Measurements from ENCODE around the gene IFNB1.

The IFNB1 gene

GRCh38 chr9:21097817-21098216 lies 20.1 kb upstream of the IFNB1 start:
- Histone ChIP-seq H2BK15ac (ENCODE audit: low read depth, poor library complexity, severe bottlenecking) (no peak overlapping the region), H3K4me3 (ENCODE audit: insufficient read depth in 1 of 2, low read depth in 1 of 2, low read length in 2 of 2) (no peak overlapping the region), H3K9me3 (ENCODE audit: control insufficient read depth, low read length) (no peaks in the 10 kb centered on the region), H2BK120ac (ENCODE audit: low read depth, low read length) (no peak overlapping the region), H3K36me3 (ENCODE audit: control insufficient read depth in 1 of 2, insufficient read depth in 2 of 2, low read depth in 1 of 2, low read length in 2 of 2) (no peaks in the 10 kb centered on the region), H2BK5ac (ENCODE audit: low read depth, low read length, poor library complexity, severe bottlenecking) (no peak overlapping the region), H2AFZ (ENCODE audit: low read depth, low read length) (no peak overlapping the region), H3K23ac (ENCODE audit: low read length in 2 of 2) (no peak overlapping the region), H3K4me2 (ENCODE audit: low read length, poor library complexity, severe bottlenecking) (no peak overlapping the region), H3K9ac (ENCODE audit: low read length) (no peak overlapping the region), H4K91ac (ENCODE audit: low read length) (no peak overlapping the region), H3K4ac (ENCODE audit: low read depth in 1 of 2, low read length in 2 of 2) (no peak overlapping the region), H3K4me1 (ENCODE audit: control insufficient read depth, insufficient read depth, low read depth, low read length) (no peaks in the 10 kb centered on the region), H3K18ac (ENCODE audit: low read depth in 1 of 2, low read length in 2 of 2) (no peak overlapping the region), H3K14ac (ENCODE audit: low read length in 2 of 2) (no peak overlapping the region), H3K27me3 (ENCODE audit: control insufficient read depth in 1 of 2, insufficient read depth in 1 of 2, low read length in 2 of 2) (no peaks in the 10 kb centered on the region), H3K79me1 (replicated peaks; ENCODE audit: low read length, poor library complexity, severe bottlenecking) (no peaks in the 10 kb centered on the region), H3K27ac (ENCODE audit: low read length, poor library complexity, severe bottlenecking) (no peak overlapping the region), H2BK12ac (ENCODE audit: low read length in 2 of 2) (no peak overlapping the region), H4K8ac (ENCODE audit: low read length) (no peak overlapping the region), H2AK5ac (ENCODE audit: low read length, severe bottlenecking) (no peak overlapping the region)
- WGBS: no CpG with 5 or more reads among the region's 2 CpGs
- no peak for DNase-seq

GRCh38 chr9:21096901-21097255 lies 19.1 kb upstream of the IFNB1 start:
- Histone ChIP-seq H3K9ac (ENCODE audit: low read length) (peak overlapping the region; percentile 76), H3K4me3 (ENCODE audit: insufficient read depth in 1 of 2, low read depth in 1 of 2, low read length in 2 of 2) (peak overlapping the region in 1 of 2 experiments; percentile 69), H3K9me3 (ENCODE audit: control insufficient read depth, low read length) (no peaks in the 10 kb centered on the region), H3K14ac (ENCODE audit: low read length in 2 of 2) (no peak overlapping the region), H4K8ac (ENCODE audit: low read length) (no peak overlapping the region), H3K18ac (ENCODE audit: low read depth in 1 of 2, low read length in 2 of 2) (peak overlapping the region in 1 of 2 experiments; percentile 81), H3K23ac (ENCODE audit: low read length in 2 of 2) (no peak overlapping the region), H3K27me3 (ENCODE audit: control insufficient read depth in 1 of 2, insufficient read depth in 1 of 2, low read length in 2 of 2) (no peaks in the 10 kb centered on the region), H2BK5ac (ENCODE audit: low read depth, low read length, poor library complexity, severe bottlenecking) (no peak overlapping the region), H3K4ac (ENCODE audit: low read depth in 1 of 2, low read length in 2 of 2) (no peak overlapping the region), H4K91ac (ENCODE audit: low read length) (no peak overlapping the region), H3K36me3 (ENCODE audit: control insufficient read depth in 1 of 2, insufficient read depth in 2 of 2, low read depth in 1 of 2, low read length in 2 of 2) (no peaks in the 10 kb centered on the region), H3K27ac (ENCODE audit: low read length, poor library complexity, severe bottlenecking) (no peak overlapping the region), H3K4me1 (ENCODE audit: control insufficient read depth, insufficient read depth, low read depth, low read length) (no peaks in the 10 kb centered on the region), H3K4me2 (ENCODE audit: low read length, poor library complexity, severe bottlenecking) (no peak overlapping the region), H2AFZ (ENCODE audit: low read depth, low read length) (no peak overlapping the region), H2AK5ac (ENCODE audit: low read length, severe bottlenecking) (no peak overlapping the region), H2BK120ac (ENCODE audit: low read depth, low read length) (no peak overlapping the region), H2BK12ac (ENCODE audit: low read length in 2 of 2) (no peak overlapping the region), H2BK15ac (ENCODE audit: low read depth, poor library complexity, severe bottlenecking) (no peak overlapping the region), H3K79me1 (replicated peaks; ENCODE audit: low read length, poor library complexity, severe bottlenecking) (no peaks in the 10 kb centered on the region)
- 58% methylated on average over 2 of the region's 2 CpGs for WGBS
- no peak for DNase-seq

- Histone ChIP-seq H3K27me3 (ENCODE audit: control insufficient read depth in 1 of 2, insufficient read depth in 1 of 2, low read length in 2 of 2) (no peaks in the 10 kb centered on the region), H3K23ac (ENCODE audit: low read length in 2 of 2) (no peak overlapping the region), H3K79me1 (replicated peaks; ENCODE audit: low read length, poor library complexity, severe bottlenecking) (no peaks in the 10 kb centered on the region), H4K8ac (ENCODE audit: low read length) (no peak overlapping the region), H2BK120ac (ENCODE audit: low read depth, low read length) (no peak overlapping the region), H3K14ac (ENCODE audit: low read length in 2 of 2) (no peak overlapping the region), H2BK5ac (ENCODE audit: low read depth, low read length, poor library complexity, severe bottlenecking) (no peak overlapping the region), H3K36me3 (ENCODE audit: control insufficient read depth in 1 of 2, insufficient read depth in 2 of 2, low read depth in 1 of 2, low read length in 2 of 2) (no peaks in the 10 kb centered on the region), H2BK15ac (ENCODE audit: low read depth, poor library complexity, severe bottlenecking) (no peak overlapping the region), H3K18ac (ENCODE audit: low read depth in 1 of 2, low read length in 2 of 2) (peak overlapping the region; percentile 34 to 81), H3K4me2 (ENCODE audit: low read length, poor library complexity, severe bottlenecking) (no peak overlapping the region), H3K27ac (ENCODE audit: low read length, poor library complexity, severe bottlenecking) (no peak overlapping the region), H3K4me3 (ENCODE audit: insufficient read depth in 1 of 2, low read depth in 1 of 2, low read length in 2 of 2) (peak overlapping the region in 1 of 2 experiments; percentile 69), H2AFZ (ENCODE audit: low read depth, low read length) (no peak overlapping the region), H3K4ac (ENCODE audit: low read depth in 1 of 2, low read length in 2 of 2) (no peak overlapping the region), H2BK12ac (ENCODE audit: low read length in 2 of 2) (no peak overlapping the region), H3K9me3 (ENCODE audit: control insufficient read depth, low read length) (no peaks in the 10 kb centered on the region), H4K91ac (ENCODE audit: low read length) (no peak overlapping the region), H3K9ac (ENCODE audit: low read length) (peak overlapping the region; percentile 76), H3K4me1 (ENCODE audit: control insufficient read depth, insufficient read depth, low read depth, low read length) (no peaks in the 10 kb centered on the region), H2AK5ac (ENCODE audit: low read length, severe bottlenecking) (no peak overlapping the region)
- DNase-seq: peak; percentile 78
- 63% methylated on average over 6 of the region's 6 CpGs for WGBS
Measured at GRCh38 chr9:21096172-21096900, 18.6 kb upstream of the IFNB1 start.

- Histone ChIP-seq H3K36me3 (ENCODE audit: control insufficient read depth in 1 of 2, insufficient read depth in 2 of 2, low read depth in 1 of 2, low read length in 2 of 2) (no peaks in the 10 kb centered on the region), H3K4ac (ENCODE audit: low read depth in 1 of 2, low read length in 2 of 2) (no peak overlapping the region), H2AK5ac (ENCODE audit: low read length, severe bottlenecking) (no peak overlapping the region)
Measured at GRCh38 chr9:21095561-21095960, 17.8 kb upstream of the IFNB1 start.

More at GRCh38 chr9:21095561-21095960, 17.8 kb upstream of the IFNB1 start:
- Histone ChIP-seq H2BK5ac (ENCODE audit: low read depth, low read length, poor library complexity, severe bottlenecking) (no peak overlapping the region), H3K14ac (ENCODE audit: low read length in 2 of 2) (no peak overlapping the region), H3K4me2 (ENCODE audit: low read length, poor library complexity, severe bottlenecking) (no peak overlapping the region), H3K23ac (ENCODE audit: low read length in 2 of 2) (no peak overlapping the region), H4K91ac (ENCODE audit: low read length) (no peak overlapping the region), H3K9me3 (ENCODE audit: control insufficient read depth, low read length) (peaks cover 2% of the 10 kb centered on the region), H3K79me1 (replicated peaks; ENCODE audit: low read length, poor library complexity, severe bottlenecking) (no peaks in the 10 kb centered on the region), H2AFZ (ENCODE audit: low read depth, low read length) (no peak overlapping the region), H3K27me3 (ENCODE audit: control insufficient read depth in 1 of 2, insufficient read depth in 1 of 2, low read length in 2 of 2) (no peaks in the 10 kb centered on the region), H3K18ac (ENCODE audit: low read depth in 1 of 2, low read length in 2 of 2) (no peak overlapping the region), H3K9ac (ENCODE audit: low read length) (peak overlapping the region; percentile 76), H2BK15ac (ENCODE audit: low read depth, poor library complexity, severe bottlenecking) (no peak overlapping the region), H2BK12ac (ENCODE audit: low read length in 2 of 2) (no peak overlapping the region), H2BK120ac (ENCODE audit: low read depth, low read length) (no peak overlapping the region), H3K4me3 (ENCODE audit: insufficient read depth in 1 of 2, low read depth in 1 of 2, low read length in 2 of 2) (no peak overlapping the region), H3K27ac (ENCODE audit: low read length, poor library complexity, severe bottlenecking) (no peak overlapping the region), H3K4me1 (ENCODE audit: control insufficient read depth, insufficient read depth, low read depth, low read length) (no peaks in the 10 kb centered on the region), H4K8ac (ENCODE audit: low read length) (no peak overlapping the region)
- peak; percentile 24 for DNase-seq
